Stomach smooth muscle (tissue), 2 donors: Measurements from ENCODE around the gene AGFG2.

Source experiments
- H3K27ac ChIP-seq: one replicate; pipeline ENCODE4 v1.7.0; 2013; ENCODE audit warnings: mild to moderate bottlenecking, low read length, inconsistent platforms
- H3K27me3 ChIP-seq, 2 donors: one replicate each; pipeline ENCODE4 v1.7.0; 2013; ENCODE audit warnings: low read length in 2 of 2; ENCODE audit not compliant: insufficient read depth in 2 of 2, control insufficient read depth in 1 of 2
- H3K36me3 ChIP-seq, 2 donors: one replicate each; pipeline ENCODE4 v1.7.0; 2013; ENCODE audit warnings: low read length in 2 of 2; ENCODE audit not compliant: control insufficient read depth in 2 of 2, insufficient read depth in 2 of 2
- H3K4me1 ChIP-seq: one replicate; pipeline ENCODE4 v1.7.0; 2013; ENCODE audit warnings: low read length; ENCODE audit not compliant: control insufficient read depth, insufficient read depth
- H3K4me3 ChIP-seq, 2 donors: one replicate each; pipeline ENCODE4 v1.7.0; 2013; ENCODE audit warnings: low read length in 2 of 2
- H3K9ac ChIP-seq, 2 donors: one replicate each; pipeline ENCODE4 v1.7.0; 2013; ENCODE audit warnings: low read length in 2 of 2, mild to moderate bottlenecking in 1 of 2
- H3K9me3 ChIP-seq, 2 donors: one replicate each; pipeline ENCODE4 v1.7.0; 2013; ENCODE audit warnings: low read length in 2 of 2; ENCODE audit not compliant: control insufficient read depth in 2 of 2
- donor health status: healthy.
- donor health status: Pancreatic carcinoma.

Gene AGFG2

DNA sequence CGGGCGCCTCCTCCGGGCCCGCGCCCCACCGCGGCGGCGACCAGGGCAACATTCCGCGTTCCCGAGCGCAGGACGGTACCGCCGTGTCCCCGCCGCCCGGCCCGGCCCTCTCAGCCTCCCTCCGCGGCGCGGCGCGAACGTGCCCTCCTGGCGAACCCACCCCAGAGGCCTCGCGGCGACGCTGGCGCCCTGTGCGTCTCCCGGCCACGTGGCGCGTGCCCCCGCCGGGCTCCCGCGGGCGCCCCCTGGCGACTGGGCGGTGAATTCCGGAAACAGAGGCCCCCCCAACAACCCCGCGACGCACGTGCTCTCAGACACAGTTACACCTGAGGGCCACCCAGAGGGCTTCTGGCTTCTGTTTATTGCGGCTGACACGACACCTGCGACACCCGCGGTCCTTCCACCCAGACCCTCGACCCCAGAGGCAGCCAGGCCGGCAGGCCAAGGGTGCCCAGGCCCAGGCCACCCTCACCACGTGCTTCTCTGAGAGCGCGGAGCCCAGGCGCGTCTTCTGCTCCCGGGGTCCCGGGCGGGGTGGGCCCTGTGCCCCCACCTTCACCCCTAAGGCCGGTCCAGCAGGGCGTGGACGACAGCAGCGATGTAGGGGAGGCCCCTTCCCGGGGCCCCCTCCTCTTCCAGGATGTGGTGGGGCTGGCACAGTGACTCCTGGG lies 34.8 kb downstream of the AGFG2 start, which contains the start of gene SAP25:
Gene SAP25, minus strand, starts transcription at position 210 of the 671 bp plus-strand sequence. Its CDS starts 158 bp downstream, at position 52.
- H3K27me3 ChIP-seq: no peaks in the 10 kb centered on the region
- no peak within 1 kb of the TSS for H3K27ac ChIP-seq
- no peak within 1 kb of the TSS for H3K4me3 ChIP-seq
- no peak within 1 kb of the TSS for H3K9ac ChIP-seq
- no peaks in the 10 kb centered on the region for H3K9me3 ChIP-seq
- peaks cover 11% of the 10 kb centered on the region for H3K4me1 ChIP-seq
- H3K36me3 ChIP-seq: peaks cover 12 to 26% of the 10 kb centered on the region in 2 donors

DNA sequence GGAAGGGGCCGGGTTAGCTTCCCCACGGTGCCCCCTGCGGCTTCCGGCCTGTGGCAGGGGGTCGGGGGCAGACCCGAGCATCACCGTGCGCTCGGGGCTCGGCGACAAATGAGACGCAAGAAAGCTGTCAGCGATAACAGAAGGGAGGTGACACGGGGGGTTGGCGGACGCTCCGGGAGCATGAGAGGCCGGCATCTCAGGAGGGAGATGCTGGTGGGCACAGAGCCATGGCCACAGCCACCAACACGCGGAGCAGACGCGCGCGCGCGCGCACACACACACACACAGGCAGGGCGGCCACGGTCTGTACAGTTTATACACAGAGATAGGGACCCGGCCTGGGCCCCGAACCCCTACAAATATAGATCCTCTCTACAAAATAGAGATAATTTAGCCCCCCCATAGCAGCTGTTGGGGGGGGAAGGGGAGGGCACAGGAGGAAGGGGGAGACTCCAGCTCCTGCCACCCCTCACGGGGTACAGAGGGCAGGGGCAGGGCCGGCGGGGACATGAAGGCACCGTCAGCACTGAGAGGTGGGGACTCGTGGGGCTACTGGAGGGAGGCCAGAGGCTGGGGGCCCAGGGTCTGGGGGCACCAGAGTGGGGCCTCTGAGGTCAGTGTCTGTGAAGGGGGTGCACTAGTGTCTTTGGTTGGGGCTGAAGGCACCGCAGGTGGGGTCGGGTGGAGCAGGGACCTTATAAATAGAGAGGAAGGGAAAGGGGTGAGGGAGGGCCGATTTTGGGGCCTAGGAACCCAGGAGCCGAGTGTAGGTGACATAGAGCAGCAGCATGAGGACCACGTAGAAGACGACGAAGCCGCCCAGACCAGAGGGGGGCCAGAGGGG lies 35.6 kb downstream of the AGFG2 start:
- Histone ChIP-seq H3K4me3 (no peak overlapping the region), H3K36me3 (peaks cover 12 to 31% of the 10 kb centered on the region in 2 donors), H3K27me3 (no peaks in the 10 kb centered on the region), H3K9me3 (no peaks in the 10 kb centered on the region), H3K9ac (no peak overlapping the region), H3K27ac (no peak overlapping the region), H3K4me1 (peaks cover 8% of the 10 kb centered on the region)

DNA sequence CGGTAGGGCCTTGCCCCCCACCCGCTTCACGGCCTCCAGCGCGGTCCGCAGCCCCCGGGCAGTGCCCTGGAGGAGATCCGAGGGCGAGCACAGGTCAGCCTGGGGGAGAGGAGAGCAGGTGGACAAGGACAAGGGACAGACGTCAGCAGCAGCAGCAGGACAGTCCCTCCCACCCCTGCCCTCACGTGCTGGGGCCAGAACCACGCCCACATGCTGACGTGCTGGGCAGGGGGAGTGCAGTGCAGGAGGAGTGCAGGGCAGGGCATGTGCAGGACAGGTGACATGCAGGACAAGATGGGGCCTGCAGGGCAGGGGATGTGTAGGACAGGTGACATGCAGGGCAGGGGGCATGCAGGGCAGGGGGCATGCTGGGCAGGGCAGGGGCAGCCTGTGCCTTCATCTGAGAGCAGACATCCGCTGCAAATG lies 36.2 kb downstream of the AGFG2 start:
- no peak overlapping the region for H3K27ac ChIP-seq

DNA sequence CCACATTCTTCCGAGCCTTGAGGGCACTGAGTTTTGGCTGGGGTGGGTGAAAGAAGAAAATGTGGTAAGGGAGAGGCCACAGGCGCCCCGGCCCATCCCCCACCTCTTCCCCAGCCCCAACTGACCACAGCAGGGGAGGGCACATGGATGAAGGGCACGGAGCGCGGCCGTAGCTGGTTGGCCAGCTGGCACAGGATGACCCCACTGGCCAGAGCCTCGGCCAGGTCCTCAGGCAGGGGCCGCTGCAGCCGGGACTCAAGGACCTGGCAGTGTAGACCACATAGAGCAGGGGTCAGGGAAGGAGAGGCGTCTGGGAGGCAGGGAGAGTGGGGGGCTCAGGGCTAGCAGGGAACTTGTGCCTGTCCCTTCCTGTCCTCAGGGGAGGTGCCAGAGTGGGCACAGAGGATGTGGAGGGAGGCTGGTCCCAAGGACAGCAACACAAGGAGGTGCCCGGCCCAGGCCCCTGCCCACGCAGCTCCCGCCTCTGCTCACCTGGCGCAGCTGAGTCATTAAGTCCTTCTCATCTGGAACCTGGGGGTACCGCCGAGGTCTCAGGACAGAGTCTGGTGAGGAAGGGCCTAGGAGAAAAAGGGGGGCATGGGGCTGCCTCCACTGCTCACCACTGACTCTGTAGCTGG lies 36.9 kb downstream of the AGFG2 start:
- no peak overlapping the region for H3K9ac ChIP-seq
- no peaks in the 10 kb centered on the region for H3K4me1 ChIP-seq
- H3K27ac ChIP-seq: no peak overlapping the region
- H3K9me3 ChIP-seq: no peaks in the 10 kb centered on the region
- no peak overlapping the region for H3K4me3 ChIP-seq
- H3K36me3 ChIP-seq: peaks cover 24 to 44% of the 10 kb centered on the region in 2 donors
- H3K27me3 ChIP-seq: no peaks in the 10 kb centered on the region

More for the DNA sequence above, 36.2 kb downstream of the AGFG2 start:
- no peaks in the 10 kb centered on the region for H3K9me3 ChIP-seq
- H3K9ac ChIP-seq: no peak overlapping the region
- H3K36me3 ChIP-seq: peaks cover 18 to 38% of the 10 kb centered on the region in 2 donors
- H3K4me3 ChIP-seq: no peak overlapping the region
- peaks cover 2% of the 10 kb centered on the region for H3K4me1 ChIP-seq
- no peaks in the 10 kb centered on the region for H3K27me3 ChIP-seq

DNA sequence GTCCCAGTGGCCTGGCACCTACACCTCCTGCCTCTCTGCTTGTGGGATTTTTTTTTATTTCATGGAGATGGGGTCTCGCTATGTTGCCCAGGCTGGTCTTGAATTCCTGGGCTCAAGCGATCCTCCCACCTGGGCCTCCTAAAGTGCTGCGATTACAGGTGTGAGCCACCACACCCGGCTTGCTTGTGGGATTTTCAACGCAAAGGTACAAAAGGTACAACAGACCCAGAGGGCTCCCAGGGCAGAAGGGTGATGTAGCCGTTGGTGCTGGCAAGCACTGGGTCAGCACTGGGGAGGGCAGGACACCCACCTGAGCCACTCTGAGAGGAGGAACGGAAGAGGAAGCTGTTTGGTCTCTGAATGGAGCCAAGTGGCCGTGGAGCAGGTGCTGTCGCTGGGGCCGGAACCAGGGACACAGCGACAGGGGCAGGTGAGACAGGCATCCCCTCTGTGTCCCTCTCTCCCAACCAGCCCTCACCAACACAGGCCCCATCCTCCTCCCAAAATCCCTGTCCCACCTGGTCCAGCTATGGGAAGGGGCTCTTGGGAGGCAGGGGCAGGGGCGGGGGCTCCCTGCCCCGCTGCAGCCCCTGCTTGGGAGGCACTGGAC lies 37.5 kb downstream of the AGFG2 start:
- no peaks in the 10 kb centered on the region for H3K4me1 ChIP-seq
- H3K9me3 ChIP-seq: no peaks in the 10 kb centered on the region
- no peak overlapping the region for H3K9ac ChIP-seq
- H3K4me3 ChIP-seq: no peak overlapping the region
- H3K36me3 ChIP-seq: peaks cover 30 to 50% of the 10 kb centered on the region in 2 donors
- no peaks in the 10 kb centered on the region for H3K27me3 ChIP-seq
- no peak overlapping the region for H3K27ac ChIP-seq

DNA sequence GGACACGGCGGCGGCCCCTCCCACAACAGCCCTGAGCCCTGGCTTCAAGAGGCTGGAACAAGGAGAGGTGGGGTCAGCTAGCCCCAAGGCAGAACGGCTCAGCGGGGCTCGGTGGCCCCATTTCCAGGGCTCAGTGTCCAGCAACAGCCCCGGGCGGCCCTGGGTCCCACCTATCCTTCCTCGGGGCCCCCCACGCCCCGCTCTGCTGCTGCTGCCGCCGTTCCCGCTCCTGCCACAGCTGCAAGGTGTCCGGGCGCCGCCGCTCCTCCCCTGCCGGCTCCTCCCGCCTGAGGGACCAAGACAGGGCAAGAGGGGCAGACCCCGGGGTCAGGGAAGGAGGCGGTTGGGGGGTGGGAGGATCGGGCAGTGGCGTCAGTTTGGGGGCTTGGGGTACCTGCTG lies 38.1 kb downstream of the AGFG2 start:
- no peak overlapping the region for H3K27ac ChIP-seq
- H3K4me1 ChIP-seq: no peaks in the 10 kb centered on the region
- no peak overlapping the region for H3K4me3 ChIP-seq
- H3K27me3 ChIP-seq: no peaks in the 10 kb centered on the region
- H3K9me3 ChIP-seq: no peaks in the 10 kb centered on the region
- peaks cover 33 to 56% of the 10 kb centered on the region in 2 donors for H3K36me3 ChIP-seq
- H3K9ac ChIP-seq: no peak overlapping the region

DNA sequence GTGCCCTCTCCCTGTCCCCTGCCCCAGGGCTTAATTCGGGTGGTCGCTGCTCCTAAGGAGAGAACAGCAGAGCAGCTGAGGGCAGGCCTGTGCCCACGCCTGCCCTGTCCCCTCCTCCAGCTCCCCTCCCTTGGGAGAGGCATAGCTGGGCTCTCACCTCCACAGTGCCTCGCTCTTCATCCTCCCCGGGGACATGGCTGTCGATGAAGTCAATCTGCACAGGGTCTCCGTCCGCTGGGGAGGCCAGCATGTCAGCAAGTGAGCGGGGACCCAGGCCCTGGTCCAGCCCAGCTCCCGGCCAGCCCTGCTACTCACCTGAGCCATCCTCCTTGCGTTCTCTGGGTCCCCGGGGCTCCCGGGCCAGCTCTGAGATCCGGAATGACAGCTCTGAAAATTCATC lies 38.5 kb downstream of the AGFG2 start:
- Histone ChIP-seq H3K36me3 (peaks cover 33 to 60% of the 10 kb centered on the region in 2 donors), H3K9me3 (no peaks in the 10 kb centered on the region), H3K27me3 (no peaks in the 10 kb centered on the region), H3K9ac (no peak overlapping the region), H3K27ac (no peak overlapping the region), H3K4me3 (no peak overlapping the region), H3K4me1 (no peaks in the 10 kb centered on the region)

DNA sequence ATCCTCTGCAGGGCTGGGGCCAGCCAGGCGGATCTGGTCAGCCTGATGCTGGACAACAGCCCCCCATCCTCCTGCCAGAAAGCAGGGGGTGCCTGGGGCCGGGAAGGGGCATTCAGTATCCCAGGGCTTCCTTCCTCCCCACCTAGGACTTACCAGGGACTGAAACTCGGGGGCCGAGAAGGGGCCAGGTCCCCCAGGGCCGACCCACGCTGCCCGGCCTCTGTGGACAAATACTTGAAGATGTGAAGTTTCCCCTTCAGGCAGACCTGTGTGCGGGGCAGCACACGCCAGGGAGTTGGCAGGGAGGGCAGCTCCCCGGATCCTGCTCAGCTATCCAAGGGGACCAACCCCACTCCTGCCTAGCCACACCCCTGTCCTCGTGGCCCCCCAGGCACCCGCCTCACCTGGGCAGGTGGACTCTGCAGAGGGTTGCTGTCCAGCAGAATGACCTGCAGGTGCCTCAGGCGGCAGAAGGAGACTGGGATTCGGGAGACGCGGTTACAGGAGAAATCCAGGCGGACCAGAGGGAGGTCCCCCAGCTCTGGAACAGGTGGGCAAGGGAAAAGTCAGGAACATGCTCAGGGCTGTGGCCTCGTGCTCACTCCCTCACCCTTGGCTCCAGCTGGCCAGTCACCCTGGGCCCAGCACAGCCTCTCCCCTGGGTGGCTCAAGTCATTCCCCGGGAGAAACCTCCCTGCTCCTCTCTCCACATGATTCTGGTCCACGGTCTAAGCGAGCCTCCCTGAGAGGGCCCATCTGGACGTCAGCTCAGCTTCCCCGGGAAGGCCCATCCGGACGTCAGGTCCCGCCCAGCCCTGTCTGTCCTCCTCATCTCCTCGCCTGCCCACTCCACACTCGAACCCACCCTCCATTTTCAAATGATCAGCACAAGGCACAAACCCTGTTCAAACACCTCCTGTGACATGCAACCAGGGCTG lies 39.5 kb downstream of the AGFG2 start:
- H3K4me3 ChIP-seq: no peak overlapping the region
- no peaks in the 10 kb centered on the region for H3K27me3 ChIP-seq
- no peaks in the 10 kb centered on the region for H3K9me3 ChIP-seq
- H3K9ac ChIP-seq: no peak overlapping the region
- H3K36me3 ChIP-seq: peaks cover 33 to 61% of the 10 kb centered on the region in 2 donors
- no peak overlapping the region for H3K27ac ChIP-seq
- peaks cover 7% of the 10 kb centered on the region for H3K4me1 ChIP-seq

DNA sequence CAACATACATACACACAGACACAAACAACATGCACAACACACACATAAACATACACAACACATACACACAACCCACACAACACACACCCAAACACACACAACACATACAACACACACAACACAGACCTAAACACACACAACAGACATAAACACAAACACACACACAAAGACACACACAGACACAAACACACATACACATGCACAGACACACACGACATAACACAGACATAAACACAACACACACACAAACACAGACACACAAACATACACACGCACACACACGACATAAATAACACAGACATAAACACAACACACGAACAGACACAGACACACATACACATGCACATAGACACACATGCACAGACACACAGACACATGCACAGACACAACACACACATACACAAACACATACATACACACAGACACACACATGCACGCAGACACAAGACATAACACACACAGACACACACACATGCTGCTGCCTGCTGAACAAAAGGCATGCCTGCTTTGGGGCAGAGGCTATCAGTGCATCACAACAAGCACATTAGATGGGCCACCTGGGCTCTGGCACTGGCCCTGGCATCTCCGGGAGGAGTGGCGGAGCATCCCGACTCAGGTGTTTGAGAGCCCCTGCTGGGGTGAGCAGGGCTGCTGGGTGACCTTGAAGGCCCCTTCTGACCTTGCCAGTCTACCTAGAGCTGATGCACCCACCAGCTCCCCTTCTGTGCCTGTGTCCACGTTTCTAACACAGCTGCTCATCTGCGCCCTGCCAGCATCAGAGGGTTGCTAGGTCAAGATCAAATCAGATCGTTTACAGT lies 41.7 kb downstream of the AGFG2 start:
- Histone ChIP-seq H3K4me1 (peaks cover 26% of the 10 kb centered on the region), H3K27ac (no peak overlapping the region), H3K9me3 (no peaks in the 10 kb centered on the region), H3K27me3 (no peaks in the 10 kb centered on the region), H3K36me3 (peaks cover 29 to 57% of the 10 kb centered on the region in 2 donors), H3K4me3 (no peak overlapping the region), H3K9ac (no peak overlapping the region)
